ENCODE results near the gene RAD21L1.

- TF ChIP-seq, protein P1, sequence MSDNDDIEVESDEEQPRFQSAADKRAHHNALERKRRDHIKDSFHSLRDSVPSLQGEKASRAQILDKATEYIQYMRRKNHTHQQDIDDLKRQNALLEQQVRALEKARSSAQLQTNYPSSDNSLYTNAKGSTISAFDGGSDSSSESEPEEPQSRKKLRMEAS (IDR thresholded peaks at IDR 0.05), result no peak
- TF ChIP-seq TAF1 (IDR thresholded peaks at IDR 0.05; ENCODE audit: low read depth) (no peak), FOXM1 (IDR thresholded peaks at IDR 0.05; ENCODE audit: borderline replicate concordance, low read depth) (no peak), ZBTB7A (IDR thresholded peaks at IDR 0.05; ENCODE audit: low read depth) (no peak), YY1 (IDR thresholded peaks at IDR 0.05; ENCODE audit: low read depth) (no peak)
Measured at GRCh38 chr20:1191299-1191698, 34.5 kb upstream of the RAD21L1 start.

Data from Ishikawa (cell line).